GM19099 (cell line): Measurements from ENCODE around the gene TYSND1.
A peak's percentile ranks its signal among the peaks of the same experiment; 100 is the strongest.

Experiments
- POLR2A ChIP-seq: IDR thresholded peaks from 3 replicates; pipeline ENCODE4 v1.6.1; 2011; ENCODE audit warnings: low read depth; ENCODE audit not compliant: insufficient read length; ENCODE audit errors: extremely low read depth

The TYSND1 gene, protein sequence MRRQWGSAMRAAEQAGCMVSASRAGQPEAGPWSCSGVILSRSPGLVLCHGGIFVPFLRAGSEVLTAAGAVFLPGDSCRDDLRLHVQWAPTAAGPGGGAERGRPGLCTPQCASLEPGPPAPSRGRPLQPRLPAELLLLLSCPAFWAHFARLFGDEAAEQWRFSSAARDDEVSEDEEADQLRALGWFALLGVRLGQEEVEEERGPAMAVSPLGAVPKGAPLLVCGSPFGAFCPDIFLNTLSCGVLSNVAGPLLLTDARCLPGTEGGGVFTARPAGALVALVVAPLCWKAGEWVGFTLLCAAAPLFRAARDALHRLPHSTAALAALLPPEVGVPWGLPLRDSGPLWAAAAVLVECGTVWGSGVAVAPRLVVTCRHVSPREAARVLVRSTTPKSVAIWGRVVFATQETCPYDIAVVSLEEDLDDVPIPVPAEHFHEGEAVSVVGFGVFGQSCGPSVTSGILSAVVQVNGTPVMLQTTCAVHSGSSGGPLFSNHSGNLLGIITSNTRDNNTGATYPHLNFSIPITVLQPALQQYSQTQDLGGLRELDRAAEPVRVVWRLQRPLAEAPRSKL

DNA sequence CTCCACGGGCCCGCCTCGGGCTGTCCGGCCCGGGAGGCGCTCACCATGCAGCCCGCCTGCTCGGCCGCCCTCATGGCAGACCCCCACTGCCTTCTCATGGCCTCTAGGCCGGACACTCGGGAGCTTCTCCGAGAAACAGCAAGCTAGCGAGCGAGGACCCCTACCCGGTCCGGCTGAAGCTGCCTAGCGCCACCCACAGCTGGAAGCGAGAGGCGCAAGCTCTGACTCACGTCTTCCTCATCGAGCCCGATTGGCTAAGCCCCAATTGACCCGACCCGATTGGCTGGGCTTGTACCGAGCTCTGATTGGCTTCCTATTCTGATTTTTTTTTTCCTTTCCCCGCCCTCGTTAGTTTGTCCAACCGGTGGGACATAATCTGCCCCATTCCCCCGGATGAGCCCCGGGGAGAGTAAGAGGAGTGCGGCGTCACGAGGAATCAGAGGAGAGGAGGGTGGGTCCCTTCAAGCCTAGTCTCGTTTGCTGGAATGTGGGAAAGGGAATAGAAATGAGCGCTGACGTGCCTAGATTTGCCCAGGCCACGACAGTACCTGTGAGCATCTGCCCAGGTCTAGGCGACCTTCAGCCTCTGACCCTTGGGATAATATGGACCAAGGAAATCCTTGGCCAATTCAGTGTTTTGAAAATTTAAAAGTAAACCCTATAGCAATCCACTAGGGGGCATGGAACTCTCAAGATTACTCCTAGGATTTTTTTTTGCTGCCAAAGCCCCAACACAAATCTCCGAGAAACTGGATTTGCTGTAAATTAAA is at the start of gene TYSND1:
TYSND1 (minus strand) TSS at position 212 of the 770 bp plus-strand sequence; CDS start at position 98, 114 bp downstream.
- peak; percentile 72 for TF ChIP-seq POLR2A

- no peak for TF ChIP-seq POLR2A
Measured at GRCh38 chr10:70193391-70193844, 46.9 kb upstream of the TYSND1 start.

GRCh38 chr10:70192326-70192968 is 45.9 kb upstream of the TYSND1 start:
- TF ChIP-seq POLR2A, result no peak

DNA sequence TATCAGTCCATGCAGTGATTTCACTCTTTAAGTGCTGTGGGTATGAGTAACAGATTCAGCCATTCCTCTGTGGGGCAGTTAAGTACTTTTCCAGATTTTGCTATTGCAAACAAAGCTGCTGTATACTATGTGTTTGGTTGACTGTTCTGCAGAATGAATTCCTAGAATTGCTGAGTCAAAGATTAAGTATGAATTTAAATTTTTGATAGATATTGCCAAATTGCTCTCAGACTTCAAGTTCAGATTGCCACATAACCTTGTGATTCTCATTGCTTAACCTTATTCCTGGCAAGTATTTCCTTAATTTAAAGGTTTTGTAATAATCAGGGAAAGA is 45.4 kb upstream of the TYSND1 start:
- TF ChIP-seq POLR2A, result no peak

GRCh38 chr10:70191161-70191971 is 44.9 kb upstream of the TYSND1 start:
- TF ChIP-seq POLR2A, result no peak

DNA sequence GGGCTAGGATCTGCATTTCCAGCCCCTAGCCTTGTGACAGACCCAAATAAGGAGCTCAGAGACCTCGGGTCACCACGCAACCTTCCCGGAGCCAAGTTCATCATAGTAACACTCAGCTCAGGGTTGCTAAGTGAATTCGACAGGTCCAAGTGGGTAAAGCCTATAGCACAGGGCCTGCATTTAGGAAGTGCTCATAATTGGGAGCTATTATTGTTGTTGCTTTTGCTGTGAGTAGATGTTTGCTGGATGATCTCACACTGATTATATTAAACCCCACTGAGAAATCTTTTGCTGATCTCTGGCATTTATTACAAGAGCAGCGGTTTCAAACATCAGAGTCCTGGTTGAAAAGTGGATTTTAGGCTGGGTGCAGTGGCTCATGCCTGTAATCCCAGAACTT is 44.1 kb upstream of the TYSND1 start:
- no peak for TF ChIP-seq POLR2A

DNA sequence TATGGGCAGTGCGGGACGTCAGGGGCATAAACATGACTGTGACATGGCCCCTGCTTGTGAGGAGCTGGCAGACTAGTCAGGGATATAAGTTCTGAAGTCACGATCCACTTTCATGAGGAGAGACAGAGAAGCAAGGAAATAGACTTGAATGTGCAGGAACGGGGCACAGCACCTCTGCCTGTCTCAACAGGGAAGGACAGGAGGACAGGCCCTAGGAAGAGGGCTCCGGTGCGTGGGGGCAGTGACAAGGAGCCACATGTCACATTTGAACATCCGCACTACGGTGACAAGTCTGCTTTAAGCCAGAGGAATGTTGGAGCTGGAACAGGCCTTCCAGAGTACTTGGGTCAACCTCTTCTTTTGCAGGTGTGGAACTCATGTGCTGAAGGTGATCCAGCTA is 43.6 kb upstream of the TYSND1 start:
- no peak for TF ChIP-seq POLR2A

GRCh38 chr10:70188768-70189167 is 42.3 kb upstream of the TYSND1 start:
- TF ChIP-seq POLR2A, result no peak

DNA sequence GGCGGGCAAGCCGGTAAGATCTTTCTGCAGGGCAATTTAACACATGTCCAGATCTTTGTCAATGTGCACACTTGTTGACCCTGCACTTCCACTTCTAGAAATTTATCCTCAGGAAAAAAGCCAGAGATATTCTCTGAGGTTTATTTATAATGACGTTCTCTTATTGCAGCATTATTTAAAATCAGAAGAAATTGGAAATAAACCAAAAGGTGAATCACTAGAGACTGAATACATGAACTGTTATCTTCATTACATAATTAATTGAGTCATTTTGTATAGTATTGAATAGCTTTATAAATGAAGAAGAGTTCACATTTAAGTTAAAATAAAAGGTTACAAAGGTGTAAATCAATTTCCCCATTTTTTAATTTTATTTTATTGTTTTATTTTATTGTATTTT is 40.1 kb upstream of the TYSND1 start:
- no peak for TF ChIP-seq POLR2A

GRCh38 chr10:70186090-70186489 is 39.6 kb upstream of the TYSND1 start:
- TF ChIP-seq POLR2A, result no peak

DNA sequence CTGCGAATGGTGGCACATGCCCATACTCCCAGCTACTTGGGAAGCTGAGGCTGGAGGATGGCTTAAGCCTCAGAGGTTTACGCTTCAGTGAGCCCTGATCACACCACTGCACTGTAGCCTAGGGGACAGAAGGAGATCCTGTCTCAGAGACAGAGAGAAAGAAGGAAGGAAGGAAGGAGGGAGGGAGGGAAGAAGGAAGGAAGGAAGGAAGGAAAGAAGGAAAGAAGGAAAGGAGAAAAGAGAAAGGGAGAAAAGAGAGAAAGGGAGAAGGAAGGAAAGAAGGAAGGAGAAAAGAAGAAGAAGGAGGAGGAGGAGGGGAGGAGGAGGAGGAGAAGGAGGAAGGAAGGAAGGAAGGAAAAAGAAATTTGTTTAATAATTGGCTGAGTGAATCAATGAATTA is 36.8 kb upstream of the TYSND1 start:
- no peak for TF ChIP-seq POLR2A

- no peak for TF ChIP-seq POLR2A
Measured at GRCh38 chr10:70178139-70178725, 31.7 kb upstream of the TYSND1 start.

- no peak for TF ChIP-seq POLR2A
Measured at GRCh38 chr10:70176441-70176840, 29.9 kb upstream of the TYSND1 start.

DNA sequence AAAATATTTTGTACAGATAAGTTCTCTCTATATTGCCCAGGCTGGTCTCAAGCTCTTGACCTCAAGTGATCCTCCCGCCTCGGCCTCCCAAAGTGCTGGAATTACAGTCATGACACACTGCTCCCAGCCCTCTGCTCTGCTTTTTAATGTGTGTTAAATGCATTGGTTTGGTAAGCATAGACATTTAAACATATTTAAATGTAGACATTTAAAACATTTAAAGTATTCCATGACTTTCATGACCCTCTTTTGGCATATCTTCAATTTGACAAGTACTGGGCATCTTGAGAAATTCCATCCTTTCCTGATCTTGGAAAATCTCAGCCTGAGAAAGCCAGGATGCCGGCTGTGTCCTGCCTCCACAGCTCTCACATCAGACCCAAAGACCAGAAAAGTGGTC is 29.0 kb upstream of the TYSND1 start:
- TF ChIP-seq POLR2A, result no peak
